ENCODE data around the gene CPSF4L. TPM values are rescaled to one million over a fixed set of nuclear protein-coding genes. Genes with fewer than 3 reads are reported as not detected.

Gene CPSF4L
- total RNA-seq (2016; rRNA removed; fragmentation: Illumina TruSeq; extraction: Trizol) (0.73 and 0.94 TPM in 2 replicates), polyA plus RNA-seq (2011; rRNA removed) (1.2 and 1.6 TPM in 2 replicates), polyA minus RNA-seq (2011; rRNA and poly(A)+ RNA removed; ENCODE audit: low replicate concordance) (0.42 TPM in 1 of 2 replicates, not detected in the other), Bru-seq, nascent RNA (percentile 42 among the genes with signal in this experiment), BruChase-seq, experiment 1, labeled RNA remaining after a 6-hour chase (percentile 36 among the genes with signal in this experiment), BruChase-seq, experiment 2, labeled RNA remaining after a 2-hour chase (percentile 36 among the genes with signal in this experiment)
- total RNA-seq (2016; cell fraction: cytosol; rRNA removed; fragmentation: Illumina TruSeq; extraction: Trizol; ENCODE audit: low read depth): 1.3 and 1.5 TPM in 2 replicates
- 0.76 and 1.1 TPM in 2 replicates for total RNA-seq (2016; cell fraction: insoluble cytoplasmic fraction; rRNA removed; fragmentation: Illumina TruSeq; extraction: Trizol)
- total RNA-seq (2016; cell fraction: membrane; rRNA removed; fragmentation: Illumina TruSeq; extraction: Trizol): 1.3 and 1.5 TPM in 2 replicates
- total RNA-seq (2016; cell fraction: nucleus; rRNA removed; fragmentation: Illumina TruSeq; extraction: Trizol): 0.99 and 1.5 TPM in 2 replicates
- polyA plus RNA-seq (2011; cell fraction: cytosol; rRNA removed): 0.32 and 0.70 TPM in 2 replicates
- 0.21 TPM in 1 of 2 replicates, not detected in the other for polyA plus RNA-seq (2011; cell fraction: nucleus; rRNA removed)
- 0.25 and 0.48 TPM in 2 replicates for polyA plus RNA-seq (2012)
- 0.86 and 1.8 TPM in 2 replicates for polyA plus RNA-seq (2016; cell fraction: cytosol; fragmentation: Illumina TruSeq; extraction: Trizol; ENCODE audit: low read depth)
- 0.60 and 1.3 TPM in 2 replicates for polyA plus RNA-seq (2016; cell fraction: insoluble cytoplasmic fraction; fragmentation: Illumina TruSeq; extraction: Trizol; ENCODE audit: low read depth)
- 1.3 and 1.5 TPM in 2 replicates for polyA plus RNA-seq (2016; cell fraction: membrane; fragmentation: Illumina TruSeq; extraction: Trizol; ENCODE audit: low read depth)
- not detected in 2 replicates for polyA plus RNA-seq (2016; cell fraction: nucleus; fragmentation: Illumina TruSeq; extraction: Trizol; ENCODE audit: insufficient read depth, low read depth)
- not detected in 2 replicates for polyA minus RNA-seq (2011; cell fraction: cytosol; rRNA and poly(A)+ RNA removed)
- polyA minus RNA-seq (2011; cell fraction: nucleus; rRNA and poly(A)+ RNA removed): 1.3 TPM in 1 of 2 replicates, not detected in the other
- long read RNA-seq, experiment 1, partial matches to known transcripts: 0 of 1 reads
- long read RNA-seq, experiment 1, other reads (novel, unspliced or antisense): 1 of 1 reads
- long read RNA-seq, experiment 2, partial matches to known transcripts: 2 of 3 reads
- long read RNA-seq, experiment 2, other reads (novel, unspliced or antisense): 1 of 3 reads

- no peaks in the 10 kb centered on the region for H3K36me3 ChIP-seq (replicated peaks in 1 of 2; ENCODE audit: control insufficient read depth in 1 of 2, insufficient read depth in 2 of 2, low read length in 2 of 2)
- no peaks in the 10 kb centered on the region for H4K20me1 ChIP-seq (ENCODE audit: insufficient read depth, low read length)
- ChIA-PET POLR2A (interaction anchor here (1.0 to 4.3 kb wide), 22 partner anchors 10 to 673 kb away, joined by 3 to 204 read pairs (median 10); partner anchors contain the start of gene CDC42EP4), CTCF (ENCODE audit: low intra/inter-chr PET ratio, low total read pairs) (interaction anchor here (1.0 to 1.1 kb wide), 2 partner anchors 49 to 108 kb away, joined by 3 to 4 read pairs; no protein-coding TSS in a partner anchor)
- FAIRE-seq: no peak
- peak within 1 kb of the TSS; percentile 87 for H3K9ac ChIP-seq (ENCODE audit: insufficient read depth, low read depth, low read length)
- intact Hi-C loops (cut with micrococcal nuclease; ENCODE audit: unreplicated experiment): no loop called here
- no TSS peak for BruUV-seq (replicated peaks)
- DNase-seq (ENCODE audit: low spot score): no peak
- 54% methylated on average over 6 of the region's 9 CpGs for WGBS (ENCODE audit: low lambda C conversion rate)
- H3K4me3 ChIP-seq (replicated peaks in 1 of 3; ENCODE audit: insufficient read depth in 1 of 3, low read depth in 2 of 3, low read length in 3 of 3): peak within 1 kb of the TSS; percentile 54 to 75 (median 63)
- H2AFZ ChIP-seq (ENCODE audit: low read length): no peak within 1 kb of the TSS
- H3K9me3 ChIP-seq (ENCODE audit: low read length): no peaks in the 10 kb centered on the region
- ATAC-seq: no peak
- peak within 1 kb of the TSS; percentile 99 for H3K4me2 ChIP-seq (ENCODE audit: low read depth, low read length)
- H3K27ac ChIP-seq (ENCODE audit: extremely low read length, insufficient read depth, low read length): peak within 1 kb of the TSS; percentile 98
- no peaks in the 10 kb centered on the region for H3K79me2 ChIP-seq (ENCODE audit: insufficient read depth, low read length)
- peaks cover 72% of the 10 kb centered on the region for H3K4me1 ChIP-seq (ENCODE audit: insufficient read depth, low read length)
- in situ Hi-C loops (cut with HindIII; ENCODE audit: extremely low pct_ligation_motif_present, low pct_unique_long_range_greater_than_20kb): loop anchor here (5.0 kb wide), 1 partner anchor 51 kb away; the partner anchor contains the start of gene CDC42EP4
- no peaks in the 10 kb centered on the region for H3K27me3 ChIP-seq (ENCODE audit: control insufficient read depth in 1 of 2, insufficient read depth in 2 of 2, low read length in 2 of 2)
- no peak for TF ChIP-seq ZNF20 (CRISPR knock-in tag; IDR thresholded peaks at IDR 0.05)
- TF ChIP-seq ZNF367 (CRISPR knock-in tag; IDR thresholded peaks at IDR 0.05; ENCODE audit: borderline replicate concordance): no peak
- no peak for TF ChIP-seq ATF6 (CRISPR knock-in tag; conservative IDR thresholded peaks at IDR 0.05)
- TF ChIP-seq DNMT1 (CRISPR knock-in tag; IDR thresholded peaks at IDR 0.05): 0 out of 2 replicates have a peak, but pooled peaks have one; percentile 12
- TF ChIP-seq SUZ12 (IDR thresholded peaks at IDR 0.05; ENCODE audit: low read depth, low read length): no peak
- TF ChIP-seq ELF3 (CRISPR knock-in tag; IDR thresholded peaks at IDR 0.05): no peak
- TF ChIP-seq KDM1A (CRISPR knock-in tag; IDR thresholded peaks at IDR 0.05): no peak
- no peak for TF ChIP-seq ZSCAN21 (CRISPR knock-in tag; IDR thresholded peaks at IDR 0.05; ENCODE audit: borderline replicate concordance)
- TF ChIP-seq ZFP91 (CRISPR knock-in tag; IDR thresholded peaks at IDR 0.05; ENCODE audit: borderline replicate concordance): peak; percentile 98
- no peak; the same call in 1 of the 2 replicates for TF ChIP-seq KDM3A (CRISPR knock-in tag; IDR thresholded peaks at IDR 0.05; ENCODE audit: low read depth)
- TF ChIP-seq SIX1 (CRISPR knock-in tag; IDR thresholded peaks at IDR 0.05; ENCODE audit: borderline replicate concordance): no peak
- TF ChIP-seq ZNF776 (CRISPR knock-in tag; IDR thresholded peaks at IDR 0.05): no peak
- no peak for TF ChIP-seq ZNF652 (CRISPR knock-in tag; IDR thresholded peaks at IDR 0.05; ENCODE audit: borderline replicate concordance, low read depth)
- no peak for TF ChIP-seq ZUFSP (CRISPR knock-in tag; IDR thresholded peaks at IDR 0.05; ENCODE audit: borderline replicate concordance)
- no peak for TF ChIP-seq ZNF672 (CRISPR knock-in tag; IDR thresholded peaks at IDR 0.05)
Observed at GRCh38 chr17:73261617-73261951, at the start of gene CPSF4L. Gene CPSF4L, minus strand, starts transcription at chr17:73261880. Its CDS starts 62 bp downstream, at chr17:73261818.

All from HepG2 (cell line).